Measurements from ENCODE around the gene TMEM52B.
"Not testable (repeated sequence)": the region's sequence is repeated elsewhere in the genome, so short reads cannot be mapped to it uniquely, and the experiment has no call there.

TMEM52B gene

GRCh38 chr12:10171973-10172728, 6.7 kb upstream of the TMEM52B start, which contains the start of gene OLR1:
TSS of gene OLR1 (minus strand) at chr12:10172132. CDS start at chr12:10172077, 55 bp downstream.
- DNase-seq, result no peak

GRCh38 chr12:10174986-10175614, 3.7 kb upstream of the TMEM52B start:
- no peak for DNase-seq

GRCh38 chr12:10175846-10176636, 2.8 kb upstream of the TMEM52B start:
- DNase-seq, result no peak

GRCh38 chr12:10179776-10180181, 947 bp downstream of the TMEM52B start:
- DNase-seq, result no peak

GRCh38 chr12:10182354-10183049, 3.7 kb downstream of the TMEM52B start:
- peak; percentile 45 for DNase-seq

GRCh38 chr12:10184261-10184843, 5.5 kb downstream of the TMEM52B start:
- peak; percentile 18 for DNase-seq

GRCh38 chr12:10186299-10186698, 7.5 kb downstream of the TMEM52B start:
- DNase-seq, result peak; percentile 74

- not testable (repeated sequence) for DNase-seq
Measured at GRCh38 chr12:10186958-10187357, 8.1 kb downstream of the TMEM52B start.

- no peak for DNase-seq
Measured at GRCh38 chr12:10189653-10190052, 10.8 kb downstream of the TMEM52B start.

- DNase-seq, result peak; percentile 62
Measured at GRCh38 chr12:10190558-10191388, 11.9 kb downstream of the TMEM52B start.

- DNase-seq, result no peak
Measured at GRCh38 chr12:10191865-10192264, 13.0 kb downstream of the TMEM52B start.

- no peak for DNase-seq
Measured at GRCh38 chr12:10194160-10194670, 15.4 kb downstream of the TMEM52B start.

GRCh38 chr12:10196210-10196609, 17.4 kb downstream of the TMEM52B start:
- DNase-seq, result no peak

GRCh38 chr12:10197879-10198278, 19.0 kb downstream of the TMEM52B start:
- no peak for DNase-seq

GRCh38 chr12:10204495-10204894, 25.7 kb downstream of the TMEM52B start:
- not testable (repeated sequence) for DNase-seq

- DNase-seq, result no peak
Measured at GRCh38 chr12:10205220-10205807, 26.5 kb downstream of the TMEM52B start.

- DNase-seq, result no peak
Measured at GRCh38 chr12:10207136-10207535, 28.3 kb downstream of the TMEM52B start.

- DNase-seq, result no peak
Measured at GRCh38 chr12:10210225-10210624, 31.4 kb downstream of the TMEM52B start.

GRCh38 chr12:10211101-10211939, 32.5 kb downstream of the TMEM52B start:
- DNase-seq, result no peak

Measured in CD4-positive, alpha-beta T cell treated with Interferon gamma for 1 hour (primary cell).